ENCODE measurements around the gene KBTBD7. TPM values are rescaled to one million over a fixed set of nuclear protein-coding genes. Genes with fewer than 3 reads are reported as not detected.

Gene KBTBD7
- total RNA-seq, 1 experiment from 2014 or later, result 5.5 TPM

DNA sequence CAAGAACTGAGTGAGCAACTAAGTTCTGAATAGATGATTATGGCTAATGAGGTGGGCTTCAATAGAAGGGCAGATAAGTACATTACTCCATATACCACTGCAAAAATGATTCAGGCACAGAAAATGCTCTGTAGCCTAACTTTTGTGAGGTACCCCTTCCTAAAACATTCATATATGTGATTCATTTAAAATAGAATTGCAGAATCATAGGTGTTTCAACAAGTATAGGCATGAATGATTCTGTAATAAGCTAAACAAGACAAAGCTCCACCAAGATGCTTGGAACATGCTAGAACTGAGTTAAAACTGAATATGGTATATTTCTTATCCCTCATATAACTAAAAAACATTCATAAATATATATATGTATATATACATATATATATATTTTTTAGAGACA, 12.1 kb downstream of the KBTBD7 start:
- in situ Hi-C loops (cut with HindIII; ENCODE audit: low pct_unique_long_range_greater_than_20kb, low sequenced_read_pairs), result no loop called here
- DNase-seq (ENCODE audit: low read depth, low spot score) (no peak), ATAC-seq (no peak)
- no TSS peak for BruUV-seq (replicated peaks)
- TF ChIP-seq POLR2AphosphoS5 (IDR thresholded peaks at IDR 0.05; ENCODE audit: low read depth, low read length) (no peak), SIN3A (IDR thresholded peaks at IDR 0.05; ENCODE audit: borderline replicate concordance, insufficient read depth, low read depth, low read length) (no peak), TCF7L2 (IDR thresholded peaks at IDR 0.05; ENCODE audit: low read depth, low read length) (no peak)
- TF ChIP-seq, protein P1, sequence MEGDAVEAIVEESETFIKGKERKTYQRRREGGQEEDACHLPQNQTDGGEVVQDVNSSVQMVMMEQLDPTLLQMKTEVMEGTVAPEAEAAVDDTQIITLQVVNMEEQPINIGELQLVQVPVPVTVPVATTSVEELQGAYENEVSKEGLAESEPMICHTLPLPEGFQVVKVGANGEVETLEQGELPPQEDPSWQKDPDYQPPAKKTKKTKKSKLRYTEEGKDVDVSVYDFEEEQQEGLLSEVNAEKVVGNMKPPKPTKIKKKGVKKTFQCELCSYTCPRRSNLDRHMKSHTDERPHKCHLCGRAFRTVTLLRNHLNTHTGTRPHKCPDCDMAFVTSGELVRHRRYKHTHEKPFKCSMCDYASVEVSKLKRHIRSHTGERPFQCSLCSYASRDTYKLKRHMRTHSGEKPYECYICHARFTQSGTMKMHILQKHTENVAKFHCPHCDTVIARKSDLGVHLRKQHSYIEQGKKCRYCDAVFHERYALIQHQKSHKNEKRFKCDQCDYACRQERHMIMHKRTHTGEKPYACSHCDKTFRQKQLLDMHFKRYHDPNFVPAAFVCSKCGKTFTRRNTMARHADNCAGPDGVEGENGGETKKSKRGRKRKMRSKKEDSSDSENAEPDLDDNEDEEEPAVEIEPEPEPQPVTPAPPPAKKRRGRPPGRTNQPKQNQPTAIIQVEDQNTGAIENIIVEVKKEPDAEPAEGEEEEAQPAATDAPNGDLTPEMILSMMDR (IDR thresholded peaks at IDR 0.05), result no peak
- TF ChIP-seq, protein P2, sequence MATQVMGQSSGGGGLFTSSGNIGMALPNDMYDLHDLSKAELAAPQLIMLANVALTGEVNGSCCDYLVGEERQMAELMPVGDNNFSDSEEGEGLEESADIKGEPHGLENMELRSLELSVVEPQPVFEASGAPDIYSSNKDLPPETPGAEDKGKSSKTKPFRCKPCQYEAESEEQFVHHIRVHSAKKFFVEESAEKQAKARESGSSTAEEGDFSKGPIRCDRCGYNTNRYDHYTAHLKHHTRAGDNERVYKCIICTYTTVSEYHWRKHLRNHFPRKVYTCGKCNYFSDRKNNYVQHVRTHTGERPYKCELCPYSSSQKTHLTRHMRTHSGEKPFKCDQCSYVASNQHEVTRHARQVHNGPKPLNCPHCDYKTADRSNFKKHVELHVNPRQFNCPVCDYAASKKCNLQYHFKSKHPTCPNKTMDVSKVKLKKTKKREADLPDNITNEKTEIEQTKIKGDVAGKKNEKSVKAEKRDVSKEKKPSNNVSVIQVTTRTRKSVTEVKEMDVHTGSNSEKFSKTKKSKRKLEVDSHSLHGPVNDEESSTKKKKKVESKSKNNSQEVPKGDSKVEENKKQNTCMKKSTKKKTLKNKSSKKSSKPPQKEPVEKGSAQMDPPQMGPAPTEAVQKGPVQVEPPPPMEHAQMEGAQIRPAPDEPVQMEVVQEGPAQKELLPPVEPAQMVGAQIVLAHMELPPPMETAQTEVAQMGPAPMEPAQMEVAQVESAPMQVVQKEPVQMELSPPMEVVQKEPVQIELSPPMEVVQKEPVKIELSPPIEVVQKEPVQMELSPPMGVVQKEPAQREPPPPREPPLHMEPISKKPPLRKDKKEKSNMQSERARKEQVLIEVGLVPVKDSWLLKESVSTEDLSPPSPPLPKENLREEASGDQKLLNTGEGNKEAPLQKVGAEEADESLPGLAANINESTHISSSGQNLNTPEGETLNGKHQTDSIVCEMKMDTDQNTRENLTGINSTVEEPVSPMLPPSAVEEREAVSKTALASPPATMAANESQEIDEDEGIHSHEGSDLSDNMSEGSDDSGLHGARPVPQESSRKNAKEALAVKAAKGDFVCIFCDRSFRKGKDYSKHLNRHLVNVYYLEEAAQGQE (IDR thresholded peaks at IDR 0.05; ENCODE audit: insufficient read depth in 1 of 2, low read depth in 2 of 2, low read length in 1 of 2), result no peak
- ChIA-PET CTCF (no interaction called here), POLR2A (no interaction called here)
- Histone ChIP-seq H3K4me1 (ENCODE audit: control insufficient read depth, insufficient read depth, low read length) (no peaks in the 10 kb centered on the region), H3K27me3 (ENCODE audit: control insufficient read depth, insufficient read depth, low read length) (no peaks in the 10 kb centered on the region), H3K36me3 (ENCODE audit: control insufficient read depth, insufficient read depth, low read length) (no peaks in the 10 kb centered on the region), H3K4me3 (ENCODE audit: low read depth in 2 of 2, low read length in 2 of 2) (no peak overlapping the region), H3K27ac (ENCODE audit: low read length) (no peak overlapping the region), H3K9me3 (ENCODE audit: control insufficient read depth, insufficient read depth, low read depth, low read length) (no peaks in the 10 kb centered on the region)
- intact Hi-C loops (cut with micrococcal nuclease; ENCODE audit: unreplicated experiment), result no loop called here

DNA sequence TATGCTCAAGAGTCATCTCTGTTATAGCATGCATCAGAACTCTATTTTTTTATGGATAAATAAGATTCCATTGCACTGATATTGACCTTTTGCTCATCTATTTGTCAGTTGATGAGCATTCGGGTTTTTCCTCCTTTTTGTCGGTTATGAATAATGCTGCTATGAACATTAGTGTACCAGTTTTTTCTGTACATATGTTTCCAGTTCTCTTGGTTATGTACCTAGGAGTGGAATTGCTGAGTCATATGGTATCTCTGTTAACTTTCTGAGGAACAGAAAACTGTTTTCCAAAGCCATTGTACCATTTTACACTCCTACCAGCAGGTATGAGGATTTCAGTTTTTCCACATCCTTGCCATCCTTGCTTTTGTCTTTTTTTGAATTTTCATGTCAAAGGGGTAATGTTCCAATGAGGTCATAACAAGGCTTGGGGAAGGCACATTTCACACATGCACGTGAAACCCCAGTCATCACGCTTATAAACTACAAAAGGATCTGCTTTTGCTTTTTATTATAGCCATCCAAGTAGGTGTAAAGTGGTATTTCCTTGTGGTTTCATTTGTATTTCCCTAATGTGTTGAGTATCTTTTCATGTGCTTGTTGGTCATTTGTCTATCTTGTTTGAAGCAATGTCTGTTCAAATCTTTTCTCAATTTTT, 14.6 kb downstream of the KBTBD7 start:
- CTCF ChIA-PET, result no interaction called here
- Histone ChIP-seq H3K36me3 (ENCODE audit: control insufficient read depth, insufficient read depth, low read length) (no peaks in the 10 kb centered on the region), H3K4me3 (ENCODE audit: low read depth in 2 of 2, low read length in 2 of 2) (no peak overlapping the region), H3K4me1 (ENCODE audit: control insufficient read depth, insufficient read depth, low read length) (no peaks in the 10 kb centered on the region), H3K27me3 (ENCODE audit: control insufficient read depth, insufficient read depth, low read length) (no peaks in the 10 kb centered on the region), H3K27ac (ENCODE audit: low read length) (no peak overlapping the region), H3K9me3 (ENCODE audit: control insufficient read depth, insufficient read depth, low read depth, low read length) (no peaks in the 10 kb centered on the region; the same call in 1 of the 2 replicates)
- in situ Hi-C loops (cut with HindIII; ENCODE audit: low pct_unique_long_range_greater_than_20kb, low sequenced_read_pairs), result no loop called here
- no TSS peak for BruUV-seq (replicated peaks)
- no peak for ATAC-seq
- POLR2A ChIA-PET, result interaction anchor here (0.5 kb wide), 1 partner anchor 166 kb away, joined by 3 read pairs; no protein-coding TSS in a partner anchor
- TF ChIP-seq SIN3A (IDR thresholded peaks at IDR 0.05; ENCODE audit: borderline replicate concordance, insufficient read depth, low read depth, low read length) (no peak), POLR2AphosphoS5 (IDR thresholded peaks at IDR 0.05; ENCODE audit: low read depth, low read length) (no peak), TCF7L2 (IDR thresholded peaks at IDR 0.05; ENCODE audit: low read depth, low read length) (no peak)
- TF ChIP-seq, protein P1 (IDR thresholded peaks at IDR 0.05), result no peak
- TF ChIP-seq, protein P2 (IDR thresholded peaks at IDR 0.05; ENCODE audit: insufficient read depth in 1 of 2, low read depth in 2 of 2, low read length in 1 of 2), result no peak
- no peak for DNase-seq (ENCODE audit: low read depth, low spot score)
- intact Hi-C loops (cut with micrococcal nuclease; ENCODE audit: unreplicated experiment), result no loop called here
